Islet precursor cell (in vitro differentiated cells): ENCODE data around the gene GALT.

Source experiments
- DNase-seq: peaks from one replicate; pipeline ENCODE4 v3.0.0-alpha.2; 2018

GALT gene

GRCh38 chr9:34652602-34653000 lies 6.1 kb downstream of the GALT start:
- no peak for DNase-seq

GRCh38 chr9:34653151-34654072 lies 6.9 kb downstream of the GALT start:
- no peak for DNase-seq

- DNase-seq: no peak
Measured at GRCh38 chr9:34654323-34655051, 8.0 kb downstream of the GALT start.

DNA sequence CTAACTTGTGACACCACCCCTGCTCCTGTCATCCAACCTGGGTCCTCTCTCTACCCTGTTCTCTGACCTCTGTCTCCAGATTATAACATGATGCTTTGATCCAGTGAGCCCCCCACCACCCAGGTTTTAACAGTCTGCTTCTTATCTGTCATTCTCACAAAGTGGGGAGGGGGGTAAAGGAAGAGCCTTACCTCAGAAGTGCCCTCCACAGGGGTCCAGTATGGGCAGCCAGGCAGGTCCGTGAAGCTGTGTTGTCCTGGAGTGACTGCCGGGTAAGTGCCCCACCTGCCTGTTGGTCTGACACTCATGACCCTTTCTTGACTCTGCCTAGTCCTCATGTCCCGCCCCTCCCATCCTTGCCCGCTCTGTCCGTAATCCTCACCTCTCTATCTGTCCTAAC lies 8.9 kb downstream of the GALT start:
- no peak for DNase-seq

- no peak for DNase-seq
Measured at GRCh38 chr9:34656992-34657391, 10.5 kb downstream of the GALT start.

DNA sequence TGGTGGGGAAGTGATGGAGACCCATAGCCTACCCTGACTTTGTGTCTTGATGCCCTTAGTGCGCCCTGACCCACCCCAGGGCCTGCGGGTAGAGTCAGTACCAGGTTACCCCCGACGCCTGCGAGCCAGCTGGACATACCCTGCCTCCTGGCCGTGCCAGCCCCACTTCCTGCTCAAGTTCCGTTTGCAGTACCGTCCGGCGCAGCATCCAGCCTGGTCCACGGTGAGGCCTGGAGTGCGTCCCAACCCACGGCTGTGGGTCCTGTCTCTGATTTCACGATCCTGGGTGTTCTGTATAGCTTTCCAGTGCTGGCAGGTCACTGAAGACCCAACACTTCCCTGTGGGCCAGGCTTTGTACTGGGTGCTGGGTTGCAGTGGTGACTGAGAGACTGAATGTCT lies 12.0 kb downstream of the GALT start:
- no peak for DNase-seq

- DNase-seq: peak; percentile 62
Measured at GRCh38 chr9:34659592-34660253, 13.2 kb downstream of the GALT start.

GRCh38 chr9:34662526-34663302 lies 16.2 kb downstream of the GALT start, which contains the start of gene CCL27:
TSS of gene CCL27 (minus strand) at chr9:34662657. CDS start at chr9:34662633, 24 bp downstream.
- no peak for DNase-seq

DNA sequence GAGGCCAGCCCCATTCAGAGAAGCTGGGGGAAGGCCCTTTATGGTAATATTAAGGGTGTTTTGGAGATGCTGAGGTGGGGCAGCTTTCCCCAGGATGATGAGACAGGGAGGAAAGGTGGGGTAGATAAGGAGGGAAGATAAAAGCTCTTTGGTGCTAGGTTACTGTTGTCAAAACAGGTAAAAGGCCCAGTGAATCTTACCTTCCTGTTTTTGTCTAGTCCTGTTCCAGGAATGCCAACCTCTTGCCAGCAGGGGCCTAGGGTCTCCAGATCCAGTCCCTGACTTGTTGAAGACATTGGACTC lies 16.8 kb downstream of the GALT start:
- no peak for DNase-seq

- DNase-seq: peak; percentile 93
Measured at GRCh38 chr9:34664281-34665066, 18.0 kb downstream of the GALT start.

DNA sequence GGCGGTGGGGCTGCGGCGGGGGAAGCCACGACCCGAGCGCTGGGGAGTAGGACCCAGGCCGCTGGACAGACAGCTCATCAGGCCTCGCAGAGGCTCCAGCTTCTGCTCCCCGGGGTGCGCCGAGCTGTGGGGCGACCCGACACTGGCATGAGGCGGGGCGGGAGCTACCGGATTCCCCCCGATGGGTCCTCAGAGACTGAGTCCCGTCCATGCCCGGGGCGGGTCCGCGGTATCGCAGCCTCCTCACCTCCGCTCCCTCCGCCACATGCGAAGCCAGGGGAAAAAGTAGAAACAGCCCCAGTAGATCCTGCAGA lies 18.5 kb downstream of the GALT start:
- DNase-seq: no peak

DNA sequence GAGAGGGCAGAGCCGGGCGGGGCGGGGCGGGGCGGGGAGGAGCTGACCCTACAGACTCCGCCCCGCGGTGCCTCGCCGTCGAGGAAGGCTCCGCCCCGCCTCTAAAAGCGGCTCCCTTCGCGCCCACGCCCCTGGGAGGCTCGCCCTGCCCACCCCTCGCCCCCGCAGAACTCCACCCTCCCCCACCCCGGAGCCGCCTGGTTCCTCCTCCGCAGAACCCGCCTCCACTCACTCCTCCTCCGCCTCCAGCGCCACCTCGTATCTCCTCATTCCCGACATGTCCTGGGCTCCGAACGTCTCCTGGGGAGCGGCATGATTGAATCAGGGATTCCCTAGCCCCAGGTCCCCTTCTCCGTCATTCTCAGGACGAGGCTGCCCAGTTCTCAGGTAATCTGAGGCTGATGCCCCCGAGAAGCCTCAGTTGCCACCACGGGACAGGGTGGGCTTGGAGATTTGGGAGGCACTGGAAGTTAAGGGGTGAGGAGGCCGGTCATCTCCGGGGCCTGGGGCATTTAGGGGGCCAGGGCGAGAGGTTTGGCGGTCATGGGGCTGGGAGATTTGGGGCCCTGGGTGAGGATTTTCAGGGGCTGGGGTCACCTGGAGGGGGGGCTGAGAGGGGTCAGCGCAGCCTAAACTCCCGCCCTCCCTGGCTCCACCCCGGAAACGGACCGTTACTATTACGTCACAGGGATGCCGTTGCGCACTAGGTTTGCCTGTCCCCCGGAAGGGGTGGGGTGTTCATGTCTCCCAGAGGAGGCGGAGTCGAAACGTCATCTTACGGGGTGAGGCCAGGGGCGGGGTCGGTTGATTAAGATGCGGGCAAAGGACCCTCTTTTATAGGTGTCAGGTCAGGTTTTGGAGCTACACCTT lies 19.1 kb downstream of the GALT start:
- DNase-seq: peak; percentile 97

- DNase-seq: no peak
Measured at GRCh38 chr9:34669809-34670562, 23.5 kb downstream of the GALT start.

DNA sequence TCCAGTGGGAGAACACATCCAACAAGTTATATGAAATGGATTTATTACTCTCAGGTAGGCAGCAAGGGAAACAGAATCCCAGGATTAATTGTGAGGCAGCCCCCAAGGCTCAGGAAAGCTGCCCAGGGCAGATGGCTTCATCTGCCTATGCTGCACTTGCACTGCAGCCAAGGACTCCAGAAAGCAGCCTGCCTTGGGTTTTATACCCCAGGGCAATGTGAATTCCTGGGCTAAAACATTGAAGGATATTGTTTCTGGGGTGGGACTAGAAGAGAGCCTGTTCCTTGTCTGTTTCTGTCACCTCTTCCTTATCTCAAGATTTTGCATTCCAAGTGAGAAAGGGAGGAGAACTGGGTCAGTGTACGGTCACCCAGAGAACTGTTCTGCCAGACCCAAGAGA lies 24.8 kb downstream of the GALT start:
- peak; percentile 72 for DNase-seq

GRCh38 chr9:34674440-34674839 lies 28.0 kb downstream of the GALT start:
- no peak for DNase-seq

- peak; percentile 91 for DNase-seq
Measured at GRCh38 chr9:34675048-34675714, 28.7 kb downstream of the GALT start.

DNA sequence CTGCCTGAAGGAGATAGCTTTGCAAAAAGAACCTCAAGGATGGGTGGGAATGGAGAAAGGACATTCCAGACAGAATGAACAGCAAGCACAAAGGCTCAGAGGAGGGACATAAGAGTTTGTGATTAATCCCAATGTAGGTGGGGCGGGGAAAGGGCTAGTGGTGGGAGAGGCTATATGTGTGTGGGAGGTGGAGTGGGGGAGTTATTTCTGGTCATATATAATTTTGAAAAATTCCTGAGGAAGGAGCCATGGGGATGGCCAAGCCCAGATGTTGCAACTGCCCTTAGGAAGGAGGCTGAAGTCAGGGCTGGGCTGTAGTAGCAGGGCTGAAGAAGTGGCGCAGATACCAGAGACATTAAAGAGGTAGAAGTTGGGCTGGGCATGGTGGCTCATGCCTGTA lies 29.4 kb downstream of the GALT start:
- no peak for DNase-seq

GRCh38 chr9:34684145-34684544 lies 37.7 kb downstream of the GALT start:
- no peak for DNase-seq

- DNase-seq: no peak
Measured at GRCh38 chr9:34684816-34685215, 38.3 kb downstream of the GALT start.

- DNase-seq: no peak
Measured at GRCh38 chr9:34685591-34685990, 39.1 kb downstream of the GALT start.
